HCT116 (cell line): ENCODE measurements around the gene TAGLN. TPM values are rescaled to one million over a fixed set of nuclear protein-coding genes. Genes with fewer than 3 reads are reported as not detected.

Experiments
- ATAC-seq: fragments of 200-7000 bp; cut with Tn5 transposase; 2 replicates; pipeline ENCODE4 v1.9.1; 2020; ENCODE audit warnings: mild to moderate bottlenecking, moderate library complexity
- BruUV-seq: library from RNA; stranded (reverse); fragments of 400-500 nt; replicated peaks from 2 replicates; lab custom pipeline; 2021; lab: Mats Ljungman, UMichigan
- CTCF ChIA-PET: fragments of 300-600 bp; sonication (Branson Sonifier 250); formaldehyde crosslinking; loops from one replicate; lab custom pipeline; 2021; ENCODE audit warnings: antibody characterized with exemption; lab: Charles Lee
- POLR2A ChIA-PET: fragments of 300-600, 350-600 bp; sonication (Branson Sonifier 250); formaldehyde crosslinking; loops from one replicate; lab custom pipeline; 2021; ENCODE audit warnings: antibody characterized with exemption; lab: Charles Lee
- RAD21 ChIA-PET, 2 experiments: fragments of 300-600 bp; sonication (Branson Sonifier 250); formaldehyde crosslinking; loops; one replicate each; lab custom pipeline; 2023; ENCODE audit warnings: low total read pairs in 2 of 2; ENCODE audit not compliant: uncharacterized antibody in 2 of 2, unreplicated experiment in 2 of 2, low non-redundant PET in 1 of 2; lab: Charles Lee
- DNase-seq: peaks from one replicate; pipeline ENCODE4 v3.0.0-alpha.2; 2010; ENCODE audit warnings: low read depth, low spot score
- H2AFZ ChIP-seq: fragments of 200-600 bp; shearing (Covaris generic), sonication (generic); 2 replicates; pipeline ENCODE4 v1.6.1; 2017; ENCODE audit warnings: low read depth, mixed run types, mixed read lengths, antibody characterized with exemption, low read length; ENCODE audit not compliant: poor library complexity, severe bottlenecking
- H3K27ac ChIP-seq: 2 replicates; pipeline ENCODE4 v1.5.1; 2012; ENCODE audit warnings: low read depth, low read length
- H3K27me3 ChIP-seq: fragments of 200-600 bp; sonication (generic); 2 replicates; pipeline ENCODE4 v1.6.1; 2016; ENCODE audit warnings: mixed run types, low read length, mixed read lengths; ENCODE audit not compliant: insufficient read depth
- H3K36me3 ChIP-seq, 2 experiments: fragments of 200-500 bp in 1 of 2; fragments of 200-600 bp in 1 of 2; sonication (Bioruptor generic) in 1 of 2; sonication (generic) in 1 of 2; 2 replicates each; pipeline versions ENCODE4 v1.5.1 to v1.6.1; 2014 to 2016; ENCODE audit warnings: low read length in 2 of 2, inconsistent platforms in 1 of 2, mixed read lengths in 1 of 2, mixed run types in 1 of 2; ENCODE audit not compliant: insufficient read depth in 2 of 2, control insufficient read depth in 1 of 2
- H3K4me1 ChIP-seq, 2 experiments: fragments of 200-600 bp in 1 of 2; sonication (generic) in 1 of 2; 2 replicates each; pipeline versions ENCODE4 v1.5.1 to v1.6.1; 2012 to 2017; ENCODE audit warnings: low read length in 2 of 2, inconsistent platforms in 1 of 2, mild to moderate bottlenecking in 1 of 2, mixed read lengths in 1 of 2, mixed run types in 1 of 2, moderate library complexity in 1 of 2; ENCODE audit not compliant: insufficient read depth in 2 of 2, control insufficient read depth in 1 of 2
- H3K4me2 ChIP-seq: fragments of 200-600 bp; sonication (generic); 2 replicates; pipeline ENCODE4 v1.6.1; 2017; ENCODE audit warnings: mixed run types, low read length, mixed read lengths
- H3K4me3 ChIP-seq, 2 experiments: fragments of 200-600 bp in 1 of 2; sonication (generic) in 1 of 2; replicated peaks in 1 of 2; 2 replicates each; pipeline ENCODE4 v1.5.1; 2011 to 2016; ENCODE audit warnings: low read length in 2 of 2, control low read depth in 1 of 2, low read depth in 1 of 2, mild to moderate bottlenecking in 1 of 2, mixed read lengths in 1 of 2, mixed run types in 1 of 2
- H3K79me2 ChIP-seq: fragments of 200-600 bp; sonication (generic); 2 replicates; pipeline ENCODE4 v1.6.1; 2017; ENCODE audit warnings: mild to moderate bottlenecking, mixed run types, low read length, moderate library complexity, mixed read lengths; ENCODE audit not compliant: insufficient read depth
- H3K9ac ChIP-seq: fragments of 200-600 bp; sonication (generic); 2 replicates; pipeline ENCODE4 v1.6.1; 2016; ENCODE audit warnings: low read length, mixed read lengths
- H3K9me2 ChIP-seq: fragments of 200-600 bp; sonication (generic), shearing (Covaris generic); 2 replicates; pipeline ENCODE4 v1.6.1; 2017; ENCODE audit warnings: mixed run types, mild to moderate bottlenecking, moderate library complexity; ENCODE audit not compliant: insufficient read depth
- H3K9me3 ChIP-seq, 2 experiments: fragments of 200-500 bp in 1 of 2; fragments of 200-600 bp in 1 of 2; sonication (Bioruptor generic) in 1 of 2; sonication (generic) in 1 of 2; 2 replicates each; pipeline ENCODE4 v1.6.1; 2014 to 2017; ENCODE audit warnings: low read length in 2 of 2, mixed read lengths in 2 of 2, inconsistent platforms in 1 of 2, low read depth in 1 of 2, mild to moderate bottlenecking in 1 of 2, mixed run types in 1 of 2, moderate library complexity in 1 of 2; ENCODE audit not compliant: control insufficient read depth in 1 of 2, insufficient read depth in 1 of 2
- H4K20me1 ChIP-seq: fragments of 200-600 bp; sonication (generic), shearing (Covaris generic); 2 replicates; pipeline ENCODE4 v1.6.1; 2017; ENCODE audit warnings: mixed run types, mild to moderate bottlenecking, moderate library complexity; ENCODE audit not compliant: insufficient read depth
- CEBPB ChIP-seq: IDR thresholded peaks from 2 replicates; pipeline ENCODE4 v1.6.1; 2012; ENCODE audit warnings: low read depth
- EGR1 ChIP-seq: IDR thresholded peaks from 2 replicates; pipeline ENCODE4 v1.6.1; 2012; ENCODE audit warnings: low read depth
- ELF1 ChIP-seq: IDR thresholded peaks from 2 replicates; pipeline ENCODE4 v1.6.1; 2012; ENCODE audit warnings: low read depth, borderline replicate concordance
- EZH2 ChIP-seq: fragments of 200-600 bp; sonication (generic); IDR thresholded peaks from 2 replicates; pipeline ENCODE4 v1.6.1; 2017; ENCODE audit warnings: antibody characterized with exemption, mixed run types
- MAX ChIP-seq: IDR thresholded peaks from 2 replicates; pipeline ENCODE4 v1.6.1; 2012
- POLR2AphosphoS5 ChIP-seq: IDR thresholded peaks from 2 replicates; pipeline ENCODE4 v1.6.1; 2011; ENCODE audit warnings: mild to moderate bottlenecking, low read depth, low read length, moderate library complexity
- RAD21 ChIP-seq: IDR thresholded peaks from 2 replicates; pipeline ENCODE4 v1.6.1; 2012; ENCODE audit warnings: low read depth, mild to moderate bottlenecking
- SP1 ChIP-seq: IDR thresholded peaks from 2 replicates; pipeline ENCODE4 v1.6.1; 2012; ENCODE audit warnings: low read depth
- SRF ChIP-seq: IDR thresholded peaks from 2 replicates; pipeline ENCODE4 v1.6.1; 2012; ENCODE audit warnings: low read depth
- YY1 ChIP-seq: IDR thresholded peaks from 2 replicates; pipeline ENCODE4 v1.6.1; 2011; ENCODE audit warnings: low read length, low read depth, moderate library complexity, mild to moderate bottlenecking; ENCODE audit not compliant: insufficient replicate concordance; ENCODE audit errors: extremely low read depth
- ZNF274 ChIP-seq: fragments of 200-500 bp; sonication (Bioruptor generic); IDR thresholded peaks from 2 replicates; pipeline ENCODE4 v1.6.1; 2014; ENCODE audit warnings: mild to moderate bottlenecking, low read depth, low read length, inconsistent platforms
- intact Hi-C: fragments of 100-400 bp; cut with micrococcal nuclease; formaldehyde crosslinking; loops from 2 replicates; pipeline ENCODE4 v1.10.0; 2022
- total RNA-seq: library from RNA; stranded (reverse); gene quantifications from one replicate; pipeline ENCODE4 v1.2.1, GENCODE V29; 2021; ENCODE audit not compliant: unreplicated experiment
- TF ChIP-seq, protein P1 (sequence below): IDR thresholded peaks from 2 replicates; pipeline ENCODE4 v1.6.1; 2012
- TF ChIP-seq, protein P2 (sequence below): IDR thresholded peaks from 2 replicates; pipeline ENCODE4 v1.6.1; 2012; ENCODE audit warnings: low read depth
- TF ChIP-seq, protein P3 (sequence below): IDR thresholded peaks from 2 replicates; pipeline ENCODE4 v1.6.1; 2011; ENCODE audit warnings: mild to moderate bottlenecking, low read length, moderate library complexity; ENCODE audit not compliant: insufficient replicate concordance; ENCODE audit errors: extremely low read depth
- TF ChIP-seq, protein P4 (sequence below), 3 experiments: fragments of 200-600 bp in 1 of 3; sonication (generic) in 1 of 3; IDR thresholded peaks in 2 of 3; conservative IDR thresholded peaks in 1 of 3; 2 replicates each; pipeline ENCODE4 v1.5.1; 2012 to 2017; ENCODE audit warnings: low read depth in 2 of 3, low read length in 2 of 3, antibody characterized with exemption in 1 of 3, borderline replicate concordance in 1 of 3, control low read depth in 1 of 3, mild to moderate bottlenecking in 1 of 3, mixed read lengths in 1 of 3, mixed run types in 1 of 3, moderate library complexity in 1 of 3; ENCODE audit not compliant: insufficient read depth in 1 of 3

TAGLN gene
- total RNA-seq, 1 experiment from 2014 or later = 10.0 TPM

DNA sequence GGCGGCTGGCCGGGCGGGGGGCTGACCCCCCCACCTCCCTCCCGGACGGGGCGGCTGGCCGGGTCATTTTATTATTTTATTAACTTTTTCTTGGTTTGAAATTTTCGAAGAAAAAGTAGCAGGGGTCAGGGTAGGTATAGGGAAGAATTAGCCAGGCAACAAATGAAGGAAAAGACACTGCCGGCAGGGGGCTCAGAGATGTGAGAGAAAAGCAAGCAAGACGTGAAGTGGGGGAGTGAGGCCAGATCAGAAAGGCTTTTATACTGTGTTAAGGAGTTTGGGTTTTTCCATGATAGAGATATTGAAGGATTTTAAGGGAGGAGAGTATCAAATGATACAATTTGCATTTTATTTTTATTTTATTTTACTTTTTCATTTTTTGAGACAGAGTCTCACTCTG, 52.3 kb downstream of the TAGLN start:
- BruUV-seq = no TSS peak

More for the DNA sequence above, 52.3 kb downstream of the TAGLN start:
- ChIA-PET RAD21 (no interaction called here), CTCF (no interaction called here), POLR2A (no interaction called here)
- intact Hi-C loops = no loop called here
- Histone ChIP-seq H3K9me2 (no peaks in the 10 kb centered on the region), H3K9me3 (no peaks in the 10 kb centered on the region), H3K36me3 (peaks cover 12 to 15% of the 10 kb centered on the region in 2 experiments), H3K27me3 (no peaks in the 10 kb centered on the region), H2AFZ (no peak overlapping the region), H4K20me1 (0 out of 2 replicates have a peak, but pooled peaks cover 6% of the 10 kb centered on the region), H3K9ac (no peak overlapping the region), H3K4me3 (no peak overlapping the region), H3K79me2 (no peaks in the 10 kb centered on the region), H3K27ac (no peak overlapping the region), H3K4me2 (no peak overlapping the region), H3K4me1 (no peaks in the 10 kb centered on the region)
- no peak for ATAC-seq
- DNase-seq = no peak
- TF ChIP-seq, protein P1, sequence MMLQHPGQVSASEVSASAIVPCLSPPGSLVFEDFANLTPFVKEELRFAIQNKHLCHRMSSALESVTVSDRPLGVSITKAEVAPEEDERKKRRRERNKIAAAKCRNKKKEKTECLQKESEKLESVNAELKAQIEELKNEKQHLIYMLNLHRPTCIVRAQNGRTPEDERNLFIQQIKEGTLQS = no peak
- TF ChIP-seq YY1 = no peak
- TF ChIP-seq SP1 = no peak
- TF ChIP-seq CEBPB = no peak
- no peak for TF ChIP-seq SRF
- TF ChIP-seq POLR2AphosphoS5 = no peak
- TF ChIP-seq, protein P2, sequence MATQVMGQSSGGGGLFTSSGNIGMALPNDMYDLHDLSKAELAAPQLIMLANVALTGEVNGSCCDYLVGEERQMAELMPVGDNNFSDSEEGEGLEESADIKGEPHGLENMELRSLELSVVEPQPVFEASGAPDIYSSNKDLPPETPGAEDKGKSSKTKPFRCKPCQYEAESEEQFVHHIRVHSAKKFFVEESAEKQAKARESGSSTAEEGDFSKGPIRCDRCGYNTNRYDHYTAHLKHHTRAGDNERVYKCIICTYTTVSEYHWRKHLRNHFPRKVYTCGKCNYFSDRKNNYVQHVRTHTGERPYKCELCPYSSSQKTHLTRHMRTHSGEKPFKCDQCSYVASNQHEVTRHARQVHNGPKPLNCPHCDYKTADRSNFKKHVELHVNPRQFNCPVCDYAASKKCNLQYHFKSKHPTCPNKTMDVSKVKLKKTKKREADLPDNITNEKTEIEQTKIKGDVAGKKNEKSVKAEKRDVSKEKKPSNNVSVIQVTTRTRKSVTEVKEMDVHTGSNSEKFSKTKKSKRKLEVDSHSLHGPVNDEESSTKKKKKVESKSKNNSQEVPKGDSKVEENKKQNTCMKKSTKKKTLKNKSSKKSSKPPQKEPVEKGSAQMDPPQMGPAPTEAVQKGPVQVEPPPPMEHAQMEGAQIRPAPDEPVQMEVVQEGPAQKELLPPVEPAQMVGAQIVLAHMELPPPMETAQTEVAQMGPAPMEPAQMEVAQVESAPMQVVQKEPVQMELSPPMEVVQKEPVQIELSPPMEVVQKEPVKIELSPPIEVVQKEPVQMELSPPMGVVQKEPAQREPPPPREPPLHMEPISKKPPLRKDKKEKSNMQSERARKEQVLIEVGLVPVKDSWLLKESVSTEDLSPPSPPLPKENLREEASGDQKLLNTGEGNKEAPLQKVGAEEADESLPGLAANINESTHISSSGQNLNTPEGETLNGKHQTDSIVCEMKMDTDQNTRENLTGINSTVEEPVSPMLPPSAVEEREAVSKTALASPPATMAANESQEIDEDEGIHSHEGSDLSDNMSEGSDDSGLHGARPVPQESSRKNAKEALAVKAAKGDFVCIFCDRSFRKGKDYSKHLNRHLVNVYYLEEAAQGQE = no peak
- no peak for TF ChIP-seq ZNF274
- TF ChIP-seq, protein P3, sequence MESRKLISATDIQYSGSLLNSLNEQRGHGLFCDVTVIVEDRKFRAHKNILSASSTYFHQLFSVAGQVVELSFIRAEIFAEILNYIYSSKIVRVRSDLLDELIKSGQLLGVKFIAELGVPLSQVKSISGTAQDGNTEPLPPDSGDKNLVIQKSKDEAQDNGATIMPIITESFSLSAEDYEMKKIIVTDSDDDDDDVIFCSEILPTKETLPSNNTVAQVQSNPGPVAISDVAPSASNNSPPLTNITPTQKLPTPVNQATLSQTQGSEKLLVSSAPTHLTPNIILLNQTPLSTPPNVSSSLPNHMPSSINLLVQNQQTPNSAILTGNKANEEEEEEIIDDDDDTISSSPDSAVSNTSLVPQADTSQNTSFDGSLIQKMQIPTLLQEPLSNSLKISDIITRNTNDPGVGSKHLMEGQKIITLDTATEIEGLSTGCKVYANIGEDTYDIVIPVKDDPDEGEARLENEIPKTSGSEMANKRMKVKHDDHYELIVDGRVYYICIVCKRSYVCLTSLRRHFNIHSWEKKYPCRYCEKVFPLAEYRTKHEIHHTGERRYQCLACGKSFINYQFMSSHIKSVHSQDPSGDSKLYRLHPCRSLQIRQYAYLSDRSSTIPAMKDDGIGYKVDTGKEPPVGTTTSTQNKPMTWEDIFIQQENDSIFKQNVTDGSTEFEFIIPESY = no peak
- no peak for TF ChIP-seq ELF1
- TF ChIP-seq EZH2 = no peak
- TF ChIP-seq MAX = no peak
- TF ChIP-seq RAD21 = no peak
- TF ChIP-seq, protein P4, sequence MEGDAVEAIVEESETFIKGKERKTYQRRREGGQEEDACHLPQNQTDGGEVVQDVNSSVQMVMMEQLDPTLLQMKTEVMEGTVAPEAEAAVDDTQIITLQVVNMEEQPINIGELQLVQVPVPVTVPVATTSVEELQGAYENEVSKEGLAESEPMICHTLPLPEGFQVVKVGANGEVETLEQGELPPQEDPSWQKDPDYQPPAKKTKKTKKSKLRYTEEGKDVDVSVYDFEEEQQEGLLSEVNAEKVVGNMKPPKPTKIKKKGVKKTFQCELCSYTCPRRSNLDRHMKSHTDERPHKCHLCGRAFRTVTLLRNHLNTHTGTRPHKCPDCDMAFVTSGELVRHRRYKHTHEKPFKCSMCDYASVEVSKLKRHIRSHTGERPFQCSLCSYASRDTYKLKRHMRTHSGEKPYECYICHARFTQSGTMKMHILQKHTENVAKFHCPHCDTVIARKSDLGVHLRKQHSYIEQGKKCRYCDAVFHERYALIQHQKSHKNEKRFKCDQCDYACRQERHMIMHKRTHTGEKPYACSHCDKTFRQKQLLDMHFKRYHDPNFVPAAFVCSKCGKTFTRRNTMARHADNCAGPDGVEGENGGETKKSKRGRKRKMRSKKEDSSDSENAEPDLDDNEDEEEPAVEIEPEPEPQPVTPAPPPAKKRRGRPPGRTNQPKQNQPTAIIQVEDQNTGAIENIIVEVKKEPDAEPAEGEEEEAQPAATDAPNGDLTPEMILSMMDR (IDR thresholded peaks at IDR 0.05 in 2 of 3, conservative IDR thresholded peaks at IDR 0.05 in 1 of 3; ENCODE audit: borderline replicate concordance in 1 of 3, insufficient read depth in 1 of 3, low read depth in 2 of 3, low read length in 2 of 3) = no peak
- TF ChIP-seq EGR1 = no peak
